A673 (cell line): ENCODE measurements around the gene TJP1.

Source experiments
- EZH2 ChIP-seq: fragments of 200-600 bp; sonication (generic); IDR thresholded peaks from 2 replicates; pipeline ENCODE4 v1.6.1; 2017; ENCODE audit warnings: borderline replicate concordance, low read depth, mild to moderate bottlenecking, mixed read lengths, antibody characterized with exemption, low read length; ENCODE audit not compliant: poor library complexity, severe bottlenecking
- TF ChIP-seq, protein P1 (sequence below): fragments of 300-800, 200-600 bp; sonication (generic); conservative IDR thresholded peaks from 2 replicates; pipeline ENCODE4 v1.5.1; 2017; ENCODE audit warnings: low read depth, mild to moderate bottlenecking, antibody characterized with exemption, low read length, moderate library complexity, mixed read lengths

DNA sequence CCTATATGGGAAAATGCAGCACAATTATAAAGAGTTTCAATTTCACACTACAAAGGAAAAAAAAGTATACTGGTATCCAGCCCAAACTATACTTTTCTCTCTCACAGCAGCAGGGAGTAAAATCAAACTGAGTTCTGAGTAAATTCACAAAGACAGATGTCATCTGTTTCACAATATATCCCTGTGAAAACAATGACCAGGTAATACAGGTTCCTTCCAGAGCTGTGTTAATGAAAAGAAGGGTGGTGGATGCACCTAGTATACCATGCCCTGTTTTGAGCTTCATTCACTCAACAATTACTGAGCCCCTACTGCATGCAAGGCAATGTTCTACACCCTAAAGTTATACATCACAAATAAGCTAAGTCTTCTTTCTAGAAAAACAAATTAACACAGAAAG, 108.5 kb downstream of the TJP1 start:
- TF ChIP-seq, protein P1, sequence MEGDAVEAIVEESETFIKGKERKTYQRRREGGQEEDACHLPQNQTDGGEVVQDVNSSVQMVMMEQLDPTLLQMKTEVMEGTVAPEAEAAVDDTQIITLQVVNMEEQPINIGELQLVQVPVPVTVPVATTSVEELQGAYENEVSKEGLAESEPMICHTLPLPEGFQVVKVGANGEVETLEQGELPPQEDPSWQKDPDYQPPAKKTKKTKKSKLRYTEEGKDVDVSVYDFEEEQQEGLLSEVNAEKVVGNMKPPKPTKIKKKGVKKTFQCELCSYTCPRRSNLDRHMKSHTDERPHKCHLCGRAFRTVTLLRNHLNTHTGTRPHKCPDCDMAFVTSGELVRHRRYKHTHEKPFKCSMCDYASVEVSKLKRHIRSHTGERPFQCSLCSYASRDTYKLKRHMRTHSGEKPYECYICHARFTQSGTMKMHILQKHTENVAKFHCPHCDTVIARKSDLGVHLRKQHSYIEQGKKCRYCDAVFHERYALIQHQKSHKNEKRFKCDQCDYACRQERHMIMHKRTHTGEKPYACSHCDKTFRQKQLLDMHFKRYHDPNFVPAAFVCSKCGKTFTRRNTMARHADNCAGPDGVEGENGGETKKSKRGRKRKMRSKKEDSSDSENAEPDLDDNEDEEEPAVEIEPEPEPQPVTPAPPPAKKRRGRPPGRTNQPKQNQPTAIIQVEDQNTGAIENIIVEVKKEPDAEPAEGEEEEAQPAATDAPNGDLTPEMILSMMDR, result no peak
- no peak for TF ChIP-seq EZH2
